HepG2 (cell line): ENCODE results near the gene RASSF4. TPM values are rescaled to one million over a fixed set of nuclear protein-coding genes. Genes with fewer than 3 reads are reported as not detected.

Experiments
- DNMT1 ChIP-seq: sonication (generic); formaldehyde crosslinking; IDR thresholded peaks from 2 replicates; pipeline ENCODE4 v1.5.1; 2020; ENCODE audit warnings: mild to moderate bottlenecking, missing genetic modification reagents
- ETV6 ChIP-seq: sonication (generic); formaldehyde crosslinking; conservative IDR thresholded peaks from 2 replicates; pipeline ENCODE4 v1.4.0; 2020; ENCODE audit warnings: missing genetic modification reagents
- IRX3 ChIP-seq: sonication (generic); formaldehyde crosslinking; IDR thresholded peaks from 2 replicates; pipeline ENCODE4 v1.8.1; 2023; ENCODE audit warnings: mild to moderate bottlenecking, low read depth, missing genetic modification reagents, borderline replicate concordance
- MAFG ChIP-seq: sonication (generic); formaldehyde crosslinking; IDR thresholded peaks from 2 replicates; pipeline ENCODE4 v1.5.1; 2020; ENCODE audit warnings: mild to moderate bottlenecking, missing genetic modification reagents
- MBNL3 ChIP-seq: fragments of 250-450 bp; sonication (Bioruptor Pico); conservative IDR thresholded peaks from 2 replicates; pipeline ENCODE4 v1.8.0; 2022; ENCODE audit warnings: mild to moderate bottlenecking, inconsistent platforms
- NR1H2 ChIP-seq: sonication (generic); formaldehyde crosslinking; IDR thresholded peaks from 2 replicates; pipeline ENCODE4 v1.8.1; 2022; ENCODE audit warnings: low read depth, missing genetic modification reagents, borderline replicate concordance
- SIX4 ChIP-seq: sonication (generic); formaldehyde crosslinking; IDR thresholded peaks from 2 replicates; pipeline ENCODE4 v1.4.0; 2020; ENCODE audit warnings: missing genetic modification reagents
- STAT5B ChIP-seq: sonication (generic); formaldehyde crosslinking; IDR thresholded peaks from 2 replicates; pipeline ENCODE4 v1.4.0; 2020; ENCODE audit warnings: missing genetic modification reagents
- ZIK1 ChIP-seq: sonication (generic); formaldehyde crosslinking; IDR thresholded peaks from 2 replicates; pipeline ENCODE4 v1.5.0; 2020; ENCODE audit warnings: mild to moderate bottlenecking, low read depth, missing genetic modification reagents, borderline replicate concordance
- ZNF251 ChIP-seq: sonication (generic); formaldehyde crosslinking; IDR thresholded peaks from 2 replicates; pipeline ENCODE4 v1.9.0; 2021; ENCODE audit warnings: mild to moderate bottlenecking, missing genetic modification reagents
- ZNF678 ChIP-seq: sonication (generic); formaldehyde crosslinking; IDR thresholded peaks from 2 replicates; pipeline ENCODE4 v1.4.0; 2020; ENCODE audit warnings: mild to moderate bottlenecking, missing genetic modification reagents
- polyA plus RNA-seq, 8 experiments: library from polyadenylated mRNA; depleted of rRNA in 3 of 8; stranded (reverse) in 7 of 8; unstranded in 1 of 8; fragments of >200 nt; fragmentation: Illumina TruSeq in 4 of 8; extraction: Trizol in 4 of 8; gene quantifications; 2 replicates each; pipeline versions ENCODE4 v1.2.1 to v1.2.3, GENCODE V29; 2011 to 2016; ENCODE audit warnings: low read depth in 4 of 8, missing spikeins in 1 of 8, mixed read lengths in 1 of 8; ENCODE audit not compliant: insufficient read depth in 1 of 8
- total RNA-seq, 5 experiments: library from RNA; depleted of rRNA; stranded (reverse); fragments of >200 nt; fragmentation: Illumina TruSeq; extraction: Trizol; gene quantifications; 2 replicates each; pipeline ENCODE4 v1.2.3, GENCODE V29; 2016; ENCODE audit warnings: low read depth in 1 of 5
- TF ChIP-seq, protein P1 (sequence below): sonication (generic); formaldehyde crosslinking; IDR thresholded peaks from 2 replicates; pipeline ENCODE4 v1.4.0; 2020; ENCODE audit warnings: missing genetic modification reagents, mild to moderate bottlenecking, borderline replicate concordance
- TF ChIP-seq, protein P2 (sequence below): sonication (generic); formaldehyde crosslinking; IDR thresholded peaks from 2 replicates; pipeline ENCODE4 v1.8.1; 2023; ENCODE audit warnings: mild to moderate bottlenecking, inconsistent platforms, moderate library complexity, missing genetic modification reagents, borderline replicate concordance
- TF ChIP-seq, protein P3 (sequence below): sonication (generic); formaldehyde crosslinking; IDR thresholded peaks from 2 replicates; pipeline ENCODE4 v1.9.0; 2021; ENCODE audit warnings: missing genetic modification reagents, borderline replicate concordance
- TF ChIP-seq, protein P4 (sequence below): sonication (generic); formaldehyde crosslinking; IDR thresholded peaks from 2 replicates; pipeline ENCODE4 v1.5.0; 2020; ENCODE audit warnings: mild to moderate bottlenecking, missing genetic modification reagents

The RASSF4 gene
- total and polyA plus RNA-seq, 2 of the 13 experiments (the other 11 are each of a cell fraction or from before 2014, with no cell fraction given): 34.0 to 51.7 TPM

DNA sequence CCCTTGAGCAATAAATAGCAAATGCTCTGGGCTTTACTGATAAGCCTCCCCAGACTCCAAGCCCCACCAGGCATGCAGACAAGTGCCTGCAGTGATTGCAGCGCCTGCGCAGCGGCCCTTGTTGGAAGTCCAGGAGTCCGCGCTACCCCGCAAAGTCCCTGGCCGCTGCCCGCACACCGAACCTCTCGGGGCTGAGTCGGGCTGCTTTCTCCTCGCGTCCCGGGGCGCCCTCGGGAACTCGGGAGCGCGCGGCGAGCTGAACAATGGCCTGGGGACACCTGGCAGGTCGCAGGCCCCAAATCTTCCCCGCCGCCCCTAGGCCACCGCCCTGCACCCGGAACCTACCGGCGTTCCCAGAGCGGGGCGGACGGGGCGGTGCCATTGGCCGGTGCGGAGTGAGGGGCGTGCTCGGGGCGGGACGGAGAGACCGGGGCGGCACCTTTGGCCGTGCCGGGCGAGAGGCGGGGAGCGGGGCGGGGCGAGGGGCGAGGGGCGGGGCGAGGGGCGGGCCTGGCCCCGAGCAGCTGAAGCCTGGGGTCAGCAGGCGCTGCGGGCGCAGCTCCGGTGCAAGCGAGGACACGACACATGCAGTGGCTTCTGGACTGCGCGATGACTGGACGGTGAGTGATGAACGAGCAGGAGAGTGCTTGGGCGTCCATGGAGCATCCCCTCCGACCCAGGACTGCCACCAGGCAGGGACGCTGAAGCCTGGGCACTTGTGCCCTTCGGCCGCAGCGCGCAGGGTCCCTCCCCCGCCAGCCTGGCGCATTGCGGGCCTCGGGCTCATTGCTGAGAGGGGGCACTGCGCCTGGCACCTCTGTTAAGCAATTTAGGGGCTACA lies at the start of gene RASSF4 (continued):
- TF ChIP-seq NR1H2 (CRISPR knock-in tag) (no peak), MBNL3 (no peak), IRX3 (CRISPR knock-in tag) (peak; percentile 42; the same call in 1 of the 2 replicates), SIX4 (CRISPR knock-in tag) (no peak), ZNF251 (no peak), DNMT1 (CRISPR knock-in tag) (no peak), ZIK1 (peak; percentile 53; the same call in 1 of the 2 replicates), MAFG (CRISPR knock-in tag) (no peak), ETV6 (CRISPR knock-in tag) (no peak; the same call in 1 of the 2 replicates), STAT5B (CRISPR knock-in tag) (no peak), ZNF678 (CRISPR knock-in tag) (no peak)
- TF ChIP-seq, protein P1, sequence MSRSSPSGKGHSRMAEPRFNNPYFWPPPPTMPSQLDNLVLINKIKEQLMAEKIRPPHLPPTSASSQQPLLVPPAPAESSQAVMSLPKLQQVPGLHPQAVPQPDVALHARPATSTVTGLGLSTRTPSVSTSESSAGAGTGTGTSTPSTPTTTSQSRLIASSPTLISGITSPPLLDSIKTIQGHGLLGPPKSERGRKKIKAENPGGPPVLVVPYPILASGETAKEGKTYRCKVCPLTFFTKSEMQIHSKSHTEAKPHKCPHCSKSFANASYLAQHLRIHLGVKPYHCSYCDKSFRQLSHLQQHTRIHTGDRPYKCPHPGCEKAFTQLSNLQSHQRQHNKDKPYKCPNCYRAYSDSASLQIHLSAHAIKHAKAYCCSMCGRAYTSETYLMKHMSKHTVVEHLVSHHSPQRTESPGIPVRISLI (CRISPR knock-in tag): no peak
- TF ChIP-seq, protein P2, sequence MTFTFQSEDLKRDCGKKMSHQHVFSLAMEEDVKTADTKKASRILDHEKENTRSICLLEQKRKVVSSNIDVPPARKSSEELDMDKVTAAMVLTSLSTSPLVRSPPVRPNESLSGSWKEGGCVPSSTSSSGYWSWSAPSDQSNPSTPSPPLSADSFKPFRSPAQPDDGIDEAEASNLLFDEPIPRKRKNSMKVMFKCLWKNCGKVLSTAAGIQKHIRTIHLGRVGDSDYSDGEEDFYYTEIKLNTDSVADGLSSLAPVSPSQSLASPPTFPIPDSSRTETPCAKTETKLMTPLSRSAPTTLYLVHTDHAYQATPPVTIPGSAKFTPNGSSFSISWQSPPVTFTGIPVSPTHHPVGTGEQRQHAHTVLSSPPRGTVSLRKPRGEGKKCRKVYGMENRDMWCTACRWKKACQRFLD: peak; percentile 71; the same call in 1 of the 2 replicates
- TF ChIP-seq, protein P3, sequence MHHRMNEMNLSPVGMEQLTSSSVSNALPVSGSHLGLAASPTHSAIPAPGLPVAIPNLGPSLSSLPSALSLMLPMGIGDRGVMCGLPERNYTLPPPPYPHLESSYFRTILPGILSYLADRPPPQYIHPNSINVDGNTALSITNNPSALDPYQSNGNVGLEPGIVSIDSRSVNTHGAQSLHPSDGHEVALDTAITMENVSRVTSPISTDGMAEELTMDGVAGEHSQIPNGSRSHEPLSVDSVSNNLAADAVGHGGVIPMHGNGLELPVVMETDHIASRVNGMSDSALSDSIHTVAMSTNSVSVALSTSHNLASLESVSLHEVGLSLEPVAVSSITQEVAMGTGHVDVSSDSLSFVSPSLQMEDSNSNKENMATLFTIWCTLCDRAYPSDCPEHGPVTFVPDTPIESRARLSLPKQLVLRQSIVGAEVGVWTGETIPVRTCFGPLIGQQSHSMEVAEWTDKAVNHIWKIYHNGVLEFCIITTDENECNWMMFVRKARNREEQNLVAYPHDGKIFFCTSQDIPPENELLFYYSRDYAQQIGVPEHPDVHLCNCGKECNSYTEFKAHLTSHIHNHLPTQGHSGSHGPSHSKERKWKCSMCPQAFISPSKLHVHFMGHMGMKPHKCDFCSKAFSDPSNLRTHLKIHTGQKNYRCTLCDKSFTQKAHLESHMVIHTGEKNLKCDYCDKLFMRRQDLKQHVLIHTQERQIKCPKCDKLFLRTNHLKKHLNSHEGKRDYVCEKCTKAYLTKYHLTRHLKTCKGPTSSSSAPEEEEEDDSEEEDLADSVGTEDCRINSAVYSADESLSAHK (CRISPR knock-in tag): no peak
- TF ChIP-seq, protein P4, sequence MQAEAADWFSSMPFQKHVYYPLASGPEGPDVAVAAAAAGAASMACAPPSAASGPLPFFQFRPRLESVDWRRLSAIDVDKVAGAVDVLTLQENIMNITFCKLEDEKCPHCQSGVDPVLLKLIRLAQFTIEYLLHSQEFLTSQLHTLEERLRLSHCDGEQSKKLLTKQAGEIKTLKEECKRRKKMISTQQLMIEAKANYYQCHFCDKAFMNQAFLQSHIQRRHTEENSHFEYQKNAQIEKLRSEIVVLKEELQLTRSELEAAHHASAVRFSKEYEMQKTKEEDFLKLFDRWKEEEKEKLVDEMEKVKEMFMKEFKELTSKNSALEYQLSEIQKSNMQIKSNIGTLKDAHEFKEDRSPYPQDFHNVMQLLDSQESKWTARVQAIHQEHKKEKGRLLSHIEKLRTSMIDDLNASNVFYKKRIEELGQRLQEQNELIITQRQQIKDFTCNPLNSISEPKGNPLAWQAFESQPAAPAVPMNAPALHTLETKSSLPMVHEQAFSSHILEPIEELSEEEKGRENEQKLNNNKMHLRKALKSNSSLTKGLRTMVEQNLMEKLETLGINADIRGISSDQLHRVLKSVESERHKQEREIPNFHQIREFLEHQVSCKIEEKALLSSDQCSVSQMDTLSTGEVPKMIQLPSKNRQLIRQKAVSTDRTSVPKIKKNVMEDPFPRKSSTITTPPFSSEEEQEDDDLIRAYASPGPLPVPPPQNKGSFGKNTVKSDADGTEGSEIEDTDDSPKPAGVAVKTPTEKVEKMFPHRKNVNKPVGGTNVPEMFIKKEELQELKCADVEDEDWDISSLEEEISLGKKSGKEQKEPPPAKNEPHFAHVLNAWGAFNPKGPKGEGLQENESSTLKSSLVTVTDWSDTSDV: no peak
